ENCODE results near the gene EVX2. TPM values are rescaled to one million over a fixed set of nuclear protein-coding genes. Genes with fewer than 3 reads are reported as not detected.

EVX2 gene
- total RNA-seq, 2 donors from 2014 or later = not detected

DNA sequence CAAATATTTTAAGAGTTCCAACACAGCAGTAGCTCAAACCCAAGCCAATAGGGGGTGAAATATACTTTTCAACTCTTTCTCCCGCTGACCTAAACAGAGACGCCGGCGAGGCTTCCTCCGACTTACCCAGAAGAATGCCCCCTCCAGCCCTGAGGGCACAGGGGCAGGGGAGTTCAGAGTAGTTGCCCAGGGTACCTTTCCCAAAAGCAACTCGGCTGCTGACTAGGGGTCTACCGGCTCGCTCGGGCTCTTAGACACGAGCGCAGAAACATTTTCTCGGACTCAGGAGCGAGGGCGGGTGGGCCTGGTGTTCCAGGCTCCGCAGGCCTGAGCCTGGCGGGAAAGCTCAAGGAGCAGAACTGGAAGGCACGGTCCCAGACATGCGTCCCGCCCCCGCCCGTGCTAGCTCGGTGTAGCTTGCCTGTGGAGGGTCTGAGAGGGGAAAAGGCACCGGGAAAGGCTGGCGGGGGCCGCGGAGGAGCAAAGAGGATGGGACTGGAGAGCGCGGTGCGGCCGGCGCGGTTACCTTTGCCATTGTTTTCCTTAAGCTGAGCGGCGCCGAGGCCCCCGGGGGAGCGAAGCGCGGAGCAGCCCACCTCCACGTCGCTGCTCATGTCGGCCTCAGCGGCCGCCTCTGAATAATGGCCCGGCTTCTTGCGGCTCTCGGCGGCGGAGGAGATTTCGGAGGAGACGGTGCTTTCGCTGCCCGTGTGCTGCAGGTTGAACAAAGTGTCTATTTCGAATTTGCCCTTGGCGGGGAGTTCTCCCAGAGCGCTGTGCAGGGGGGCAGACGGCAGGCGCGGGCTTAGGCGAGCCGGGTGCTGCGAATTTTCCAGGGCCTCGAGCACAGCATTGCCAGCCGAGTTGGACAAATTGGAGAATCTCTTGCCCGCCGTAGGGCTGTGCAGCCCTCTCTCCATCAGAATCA is 674 bp downstream of the EVX2 start:
- ATAC-seq = no peak
- Mint-ChIP-seq H3K36me3 (peaks cover 31 to 64% of the 10 kb centered on the region in 2 donors), H3K9me3 (peaks cover 0 to 13% of the 10 kb centered on the region in 2 donors), H3K27ac (peak overlapping the region; percentile 62 to 91)
- peak in 1 of 2 donors; percentile 23 for DNase-seq (ENCODE audit: low spot score in 2 of 2)

GRCh38 chr2:176082525-176082823 is 1.3 kb downstream of the EVX2 start:
- Mint-ChIP-seq H3K36me3 (peaks cover 31 to 62% of the 10 kb centered on the region in 2 donors), H3K9me3 (peaks cover 0 to 13% of the 10 kb centered on the region in 2 donors), H3K27ac (peak overlapping the region in 1 of 2 donors; percentile 95)
- ATAC-seq (no peak), DNase-seq (ENCODE audit: low spot score in 2 of 2) (no peak)

DNA sequence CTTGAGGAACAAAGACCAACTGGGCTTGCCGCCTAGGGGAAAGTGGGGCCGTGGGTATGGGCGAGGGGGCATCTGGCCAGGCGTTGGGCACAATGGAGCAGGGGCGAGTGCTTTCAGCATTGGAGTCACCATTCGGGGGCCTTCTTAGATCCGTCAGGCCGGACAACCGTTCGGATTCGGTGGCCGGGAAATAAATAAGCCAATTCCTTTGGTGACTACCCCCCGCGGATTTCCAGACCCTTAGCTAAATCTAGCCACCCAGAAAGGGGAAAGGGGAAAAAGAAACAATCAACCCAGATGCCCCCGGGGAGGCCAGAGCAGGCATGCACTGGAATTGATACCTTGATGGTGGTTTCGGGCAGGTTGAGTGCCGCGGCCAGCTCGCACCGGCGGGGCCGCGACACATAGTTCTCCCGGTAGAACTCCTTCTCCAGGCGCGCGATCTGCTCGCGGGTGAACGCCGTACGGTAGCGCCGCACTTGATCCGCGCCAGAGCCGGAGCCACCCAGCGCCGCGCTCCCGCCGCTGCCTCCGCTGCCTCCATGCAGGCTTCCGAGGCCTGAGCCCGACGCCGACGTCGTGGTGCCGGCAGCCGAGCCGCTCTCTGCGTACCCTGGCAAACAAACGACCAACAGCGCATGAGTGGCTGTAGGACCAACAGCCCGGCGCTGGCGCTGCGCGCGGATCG is 1.8 kb downstream of the EVX2 start:
- peak overlapping the region in 1 of 2 donors; percentile 95 for H3K27ac Mint-ChIP-seq

GRCh38 chr2:176081376-176081836 is 2.4 kb downstream of the EVX2 start:
- Mint-ChIP-seq H3K9me3 (peaks cover 2 to 16% of the 10 kb centered on the region in 2 donors), H3K27ac (peak overlapping the region in 1 of 2 donors; percentile 93), H3K36me3 (peaks cover 31 to 55% of the 10 kb centered on the region in 2 donors)
- DNase-seq (ENCODE audit: low spot score in 2 of 2) (peak in 1 of 2 donors; percentile 3), ATAC-seq (no peak)

More for the DNA sequence above, 1.8 kb downstream of the EVX2 start:
- ATAC-seq (no peak), DNase-seq (ENCODE audit: low spot score in 2 of 2) (peak in 1 of 2 donors; percentile 27)
- peaks cover 31 to 57% of the 10 kb centered on the region in 2 donors for H3K36me3 Mint-ChIP-seq
- H3K9me3 Mint-ChIP-seq = peaks cover 0 to 13% of the 10 kb centered on the region in 2 donors

DNA sequence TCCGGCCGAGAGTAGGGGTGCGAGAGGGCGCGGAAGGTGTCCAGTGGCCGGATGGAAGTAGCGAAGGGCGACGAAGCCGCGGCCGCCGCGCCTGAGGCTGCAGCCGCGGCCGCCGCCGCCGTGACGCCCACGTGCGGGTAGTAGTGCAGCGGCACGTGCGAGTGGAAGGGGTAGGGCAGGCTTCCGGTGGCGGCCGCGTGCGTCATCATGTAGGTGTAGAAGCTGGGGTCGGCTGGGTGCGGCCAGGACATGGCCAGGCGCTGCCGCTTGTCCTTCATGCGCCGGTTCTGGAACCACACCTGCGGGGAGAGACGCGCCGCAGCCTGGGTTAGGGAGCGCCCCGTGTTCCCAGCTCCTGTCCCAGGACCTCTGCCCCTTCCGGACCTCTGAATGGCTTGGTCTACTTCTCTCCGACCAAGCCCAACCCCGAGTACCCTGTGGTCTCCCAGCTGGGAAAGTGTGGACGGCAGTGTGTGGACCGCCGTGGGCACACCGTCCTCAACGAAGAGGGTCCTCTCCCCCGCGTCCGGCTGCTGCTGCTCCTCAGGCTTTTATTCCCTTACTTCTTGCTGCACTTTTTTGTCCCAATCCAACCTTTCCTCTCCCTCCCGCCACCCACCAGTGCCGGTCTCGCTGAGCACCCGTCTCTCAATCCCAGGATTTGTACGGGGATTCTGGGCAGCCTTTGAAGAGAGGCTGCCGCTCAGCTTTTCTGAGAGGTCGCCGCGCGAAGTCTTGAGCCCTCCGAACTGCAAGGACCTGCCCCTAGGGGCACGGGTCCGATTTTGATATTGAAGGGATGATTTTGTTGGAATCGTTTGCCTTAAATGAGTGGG is 3.0 kb downstream of the EVX2 start:
- Mint-ChIP-seq H3K27ac (peak overlapping the region in 1 of 2 donors; percentile 93), H3K36me3 (peaks cover 31 to 59% of the 10 kb centered on the region in 2 donors), H3K9me3 (peaks cover 4 to 19% of the 10 kb centered on the region in 2 donors)
- DNase-seq (ENCODE audit: low spot score in 2 of 2) (no peak), ATAC-seq (no peak)

- peak overlapping the region in 1 of 2 donors; percentile 70 for H3K27ac Mint-ChIP-seq
- H3K9me3 Mint-ChIP-seq = peaks cover 6 to 23% of the 10 kb centered on the region in 2 donors
- ATAC-seq = peak in 1 of 2 donors; percentile 59
- peaks cover 31 to 66% of the 10 kb centered on the region in 2 donors for H3K36me3 Mint-ChIP-seq
- DNase-seq (ENCODE audit: low spot score in 2 of 2) = no peak
These were observed 3.8 kb downstream of the EVX2 start for GRCh38 chr2:176079831-176080539.

DNA sequence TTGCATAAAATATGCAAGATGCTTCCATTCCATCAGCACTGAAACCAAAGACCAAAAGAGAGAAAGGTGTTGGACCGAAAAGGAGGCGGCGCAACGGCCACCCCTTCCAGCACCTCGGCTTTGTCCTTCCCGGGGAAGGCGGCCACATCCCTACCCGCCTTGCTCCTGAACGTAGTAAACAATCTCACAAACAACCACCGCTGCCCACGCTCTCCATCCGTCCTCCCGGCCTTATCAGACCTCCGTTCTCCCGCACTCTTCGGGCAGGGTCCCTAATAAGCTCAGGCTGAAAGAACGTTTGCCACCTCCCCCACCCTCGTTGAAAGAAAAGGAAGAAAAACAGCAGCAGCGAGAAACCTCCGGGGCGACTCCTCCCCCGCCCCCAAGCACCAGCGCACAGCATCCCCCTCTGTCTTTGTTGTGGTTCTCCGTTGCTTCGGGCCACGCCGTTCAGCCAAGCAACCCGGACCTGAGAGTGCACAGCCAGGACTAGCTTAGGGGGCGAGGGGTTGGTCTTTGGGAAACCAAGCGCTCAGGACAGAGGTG is 4.4 kb downstream of the EVX2 start:
- DNase-seq (ENCODE audit: low spot score in 2 of 2) (no peak), ATAC-seq (no peak)
- Mint-ChIP-seq H3K27ac (peak overlapping the region in 1 of 2 donors; percentile 70), H3K36me3 (peaks cover 31 to 64% of the 10 kb centered on the region in 2 donors), H3K9me3 (peaks cover 6 to 23% of the 10 kb centered on the region in 2 donors)

- H3K27ac Mint-ChIP-seq = peak overlapping the region in 1 of 2 donors; percentile 70
- H3K36me3 Mint-ChIP-seq = peaks cover 26 to 57% of the 10 kb centered on the region in 2 donors
- H3K9me3 Mint-ChIP-seq = peaks cover 6 to 22% of the 10 kb centered on the region in 2 donors
- ATAC-seq (no peak), DNase-seq (ENCODE audit: low spot score in 2 of 2) (no peak)
These were observed 5.0 kb downstream of the EVX2 start for GRCh38 chr2:176078541-176079284.

- H3K36me3 Mint-ChIP-seq = peaks cover 15 to 45% of the 10 kb centered on the region in 2 donors
- ATAC-seq = no peak
- H3K9me3 Mint-ChIP-seq = peaks cover 6 to 16% of the 10 kb centered on the region in 2 donors
These were observed 7.0 kb downstream of the EVX2 start for GRCh38 chr2:176076796-176077195.

GRCh38 chr2:176076063-176076462 is 7.7 kb downstream of the EVX2 start:
- no peak for DNase-seq (ENCODE audit: low spot score in 2 of 2)
- ATAC-seq = no peak
- Mint-ChIP-seq H3K36me3 (peaks cover 15 to 41% of the 10 kb centered on the region in 2 donors), H3K9me3 (peaks cover 6 to 16% of the 10 kb centered on the region in 2 donors), H3K27ac (no peak overlapping the region)

More at GRCh38 chr2:176076796-176077195, 7.0 kb downstream of the EVX2 start:
- no peak overlapping the region for H3K27ac Mint-ChIP-seq
- no peak for DNase-seq (ENCODE audit: low spot score in 2 of 2)

- DNase-seq (ENCODE audit: low spot score in 2 of 2) (no peak), ATAC-seq (no peak)
- Mint-ChIP-seq H3K9me3 (peaks cover 6 to 16% of the 10 kb centered on the region in 2 donors), H3K36me3 (peaks cover 15 to 41% of the 10 kb centered on the region in 2 donors), H3K27ac (no peak overlapping the region)
These were observed 8.3 kb downstream of the EVX2 start for GRCh38 chr2:176075481-176075880.

GRCh38 chr2:176074919-176075425 is 8.8 kb downstream of the EVX2 start:
- DNase-seq (ENCODE audit: low spot score in 2 of 2) = no peak
- peaks cover 6 to 16% of the 10 kb centered on the region in 2 donors for H3K9me3 Mint-ChIP-seq
- H3K27ac Mint-ChIP-seq = no peak overlapping the region
- peaks cover 15 to 41% of the 10 kb centered on the region in 2 donors for H3K36me3 Mint-ChIP-seq
- no peak for ATAC-seq

DNA sequence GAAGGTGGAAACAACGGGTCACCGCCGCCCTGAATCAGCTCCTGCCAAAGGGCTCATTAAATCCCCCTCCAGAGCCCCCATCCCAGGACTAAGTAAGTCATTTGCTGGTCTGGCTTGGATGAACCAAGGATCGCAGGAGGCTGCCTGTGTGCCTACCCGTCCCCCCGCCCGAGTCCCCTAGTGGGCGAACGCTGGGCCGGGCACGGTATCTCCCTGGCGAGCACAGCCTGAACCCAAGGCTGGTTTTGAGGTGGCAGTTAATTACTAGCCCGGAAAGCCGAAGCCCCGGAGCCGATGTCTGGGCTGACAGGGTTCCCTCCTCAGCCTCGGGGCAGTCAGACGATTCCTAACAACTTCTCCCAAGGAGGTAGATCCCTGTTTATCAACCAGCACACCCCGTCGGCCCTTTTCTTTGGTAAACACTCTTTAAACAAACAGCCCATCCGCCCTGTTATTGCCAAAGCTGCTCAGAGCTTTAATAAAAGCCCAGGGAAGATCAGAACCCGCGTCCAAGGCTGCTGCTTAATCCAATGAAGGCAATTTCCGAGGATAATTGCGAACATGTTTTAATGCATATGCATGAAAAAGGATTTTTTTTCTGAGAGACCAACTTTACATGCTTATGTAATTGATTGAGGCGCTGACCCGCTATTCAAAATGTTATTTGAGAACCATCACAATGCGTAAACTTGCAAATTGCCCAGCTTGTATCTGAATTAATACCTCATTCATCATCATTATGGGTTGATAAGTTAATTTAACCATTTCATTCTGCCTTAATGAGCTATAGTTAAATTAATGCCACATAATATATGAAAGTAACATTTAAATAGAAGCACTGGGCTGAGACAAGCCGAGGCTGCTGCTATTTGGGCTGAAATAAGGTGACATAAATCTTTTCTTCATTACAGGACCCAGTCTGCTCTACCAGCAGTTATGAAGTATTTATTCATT is 10.5 kb downstream of the EVX2 start:
- DNase-seq (ENCODE audit: low spot score in 2 of 2) (no peak), ATAC-seq (no peak)
- peaks cover under 1 to 31% of the 10 kb centered on the region in 2 donors for H3K36me3 Mint-ChIP-seq

DNA sequence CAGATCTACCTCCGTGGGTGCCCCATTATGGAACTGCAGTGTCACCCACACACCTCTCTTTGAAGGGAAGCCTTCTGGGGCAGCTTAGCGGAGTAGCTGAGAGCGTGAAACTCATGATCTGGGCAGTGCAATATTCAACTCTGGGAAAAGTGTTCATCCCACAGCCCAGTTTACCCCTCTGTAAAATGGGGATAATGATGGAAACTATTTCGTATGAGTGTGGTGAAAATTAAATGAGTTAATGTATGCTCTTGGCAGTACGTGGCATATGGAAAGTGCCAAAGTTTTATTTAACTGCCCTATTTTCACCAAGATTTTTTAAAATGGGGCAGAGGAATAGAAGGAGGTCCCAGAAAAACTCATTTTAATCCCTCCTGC is 11.5 kb downstream of the EVX2 start:
- no peak overlapping the region for H3K27ac Mint-ChIP-seq
- peaks cover 0 to 30% of the 10 kb centered on the region in 2 donors for H3K36me3 Mint-ChIP-seq
- ATAC-seq (no peak), DNase-seq (ENCODE audit: low spot score in 2 of 2) (no peak)
- peaks cover 6 to 10% of the 10 kb centered on the region in 2 donors for H3K9me3 Mint-ChIP-seq

More for the DNA sequence above, 10.5 kb downstream of the EVX2 start:
- Mint-ChIP-seq H3K27ac (no peak overlapping the region), H3K9me3 (peaks cover 6 to 10% of the 10 kb centered on the region in 2 donors)

All from activated naive CD4-positive, alpha-beta T cell treated with anti-CD3 and anti-CD28 coated beads, Interleukin-2, amount 50 U/mL, for 72 hours (primary cell).